Vagina (tissue), 2 donors: ENCODE measurements around the gene STK24. TPM values are rescaled to one million over a fixed set of nuclear protein-coding genes. Genes with fewer than 3 reads are reported as not detected.

Experiments
- DNase-seq, 2 donors: peaks; one replicate each; pipeline ENCODE4 v3.0.0-alpha.2; 2017; ENCODE audit errors: extremely low spot score in 2 of 2
- H3K27ac ChIP-seq: fragments of 200-600 bp; sonication (generic); one replicate; pipeline ENCODE4 v1.5.1; 2019
- H3K27me3 ChIP-seq: fragments of 200-600 bp; sonication (generic); one replicate; pipeline ENCODE4 v1.5.1; 2019
- H3K36me3 ChIP-seq, 2 donors: fragments of 200-600 bp; sonication (generic); one replicate each; pipeline ENCODE4 v1.5.1; 2017 to 2019
- H3K4me1 ChIP-seq: fragments of 200-600 bp; sonication (generic); one replicate; pipeline ENCODE4 v1.5.1; 2019
- H3K4me3 ChIP-seq, 2 donors: fragments of 200-600 bp; sonication (generic); 1 replicate in 1 of 2; 2 replicates in 1 of 2; pipeline ENCODE4 v1.5.1; 2016 to 2019
- H3K9me3 ChIP-seq: fragments of 200-600 bp; sonication (generic); one replicate; pipeline ENCODE4 v1.5.1; 2019
- CTCF ChIP-seq, 3 experiments: fragments of 450-650 bp in 2 of 3; fragments of 200-600 bp in 1 of 3; sonication (generic) in 1 of 3; IDR thresholded peaks; one replicate each; pipeline ENCODE4 v1.5.1; 2017 to 2019; ENCODE audit warnings: antibody characterized with exemption in 3 of 3, mild to moderate bottlenecking in 2 of 3, moderate library complexity in 2 of 3
- POLR2A ChIP-seq, 2 donors: fragments of 450-650 bp; IDR thresholded peaks; one replicate each; pipeline ENCODE4 v1.6.1; 2017; ENCODE audit warnings: antibody characterized with exemption in 2 of 2, mild to moderate bottlenecking in 2 of 2, moderate library complexity in 2 of 2
- POLR2AphosphoS5 ChIP-seq, 2 donors: sonication (generic); formaldehyde crosslinking; IDR thresholded peaks; one replicate each; pipeline ENCODE4 v1.9.0; 2017; ENCODE audit warnings: antibody characterized with exemption in 2 of 2, mild to moderate bottlenecking in 2 of 2, low read depth in 1 of 2; ENCODE audit not compliant: insufficient read depth in 1 of 2
- intact Hi-C: fragments of 100-400 bp; cut with DNase I; formaldehyde crosslinking; loops from one replicate; pipeline ENCODE4 v1.15.1; 2023
- total RNA-seq: library from RNA; depleted of rRNA; stranded (reverse); fragments of >200 nt; gene quantifications from one replicate; pipeline ENCODE4 v1.2.3, GENCODE V29; 2016

The STK24 gene
- total RNA-seq, 1 donor from 2014 or later = 82.5 TPM

DNA sequence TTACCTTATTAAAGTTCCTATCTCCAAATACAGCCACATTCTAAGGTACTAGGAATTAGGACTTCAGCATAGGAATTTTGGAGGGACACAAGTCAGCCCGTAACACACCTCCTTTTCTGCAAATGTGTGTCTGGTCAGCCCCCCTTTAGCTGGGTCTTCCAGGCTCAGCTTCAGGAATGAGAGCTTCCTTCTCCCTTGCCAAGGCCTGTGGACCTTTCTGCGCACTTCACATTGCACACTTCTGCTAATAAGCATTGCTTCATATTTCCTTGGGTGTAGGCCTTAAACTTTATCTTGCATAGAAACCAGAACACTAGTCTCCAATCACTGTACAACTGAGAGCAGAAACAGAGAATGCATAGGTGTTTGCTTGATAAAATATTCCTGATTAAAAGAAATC, 4.5 kb upstream of the STK24 start:
- Histone ChIP-seq H3K27me3 (no peaks in the 10 kb centered on the region), H3K36me3 (no peaks in the 10 kb centered on the region), H3K27ac (no peak overlapping the region), H3K4me3 (no peak overlapping the region), H3K9me3 (no peaks in the 10 kb centered on the region), H3K4me1 (peaks cover 35% of the 10 kb centered on the region)
- DNase-seq = no peak
- intact Hi-C loops = no loop called here
- no peak for TF ChIP-seq POLR2A (IDR thresholded peaks at IDR 0.05)
- TF ChIP-seq CTCF (IDR thresholded peaks at IDR 0.05) = no peak
- TF ChIP-seq POLR2AphosphoS5 (IDR thresholded peaks at IDR 0.05; ENCODE audit: insufficient read depth in 1 of 2, low read depth in 1 of 2) = no peak

DNA sequence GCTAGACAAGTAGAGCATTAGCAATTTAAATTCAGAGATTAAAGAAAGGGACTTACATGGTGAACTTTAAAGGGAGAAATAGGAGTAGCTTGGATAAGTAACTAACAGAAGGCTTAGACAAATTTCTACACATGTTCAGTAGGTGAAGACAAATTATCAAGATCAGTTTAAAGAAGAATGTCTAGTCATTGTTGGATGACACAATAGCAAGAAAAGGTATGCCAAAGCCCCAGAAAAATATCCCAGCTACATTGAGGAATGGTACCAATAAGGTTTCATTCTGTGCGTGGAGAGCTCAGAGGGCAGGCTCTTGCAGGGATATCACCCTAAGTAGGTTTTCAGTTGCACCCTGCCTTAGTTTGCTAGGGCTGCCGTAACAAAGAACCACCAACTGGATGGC, 3.5 kb upstream of the STK24 start:
- intact Hi-C loops = no loop called here
- Histone ChIP-seq H3K36me3 (no peaks in the 10 kb centered on the region), H3K9me3 (no peaks in the 10 kb centered on the region), H3K27ac (no peak overlapping the region), H3K27me3 (no peaks in the 10 kb centered on the region), H3K4me3 (no peak overlapping the region), H3K4me1 (peaks cover 31% of the 10 kb centered on the region)
- TF ChIP-seq CTCF (IDR thresholded peaks at IDR 0.05) = no peak
- no peak for TF ChIP-seq POLR2AphosphoS5 (IDR thresholded peaks at IDR 0.05; ENCODE audit: insufficient read depth in 1 of 2, low read depth in 1 of 2)
- TF ChIP-seq POLR2A (IDR thresholded peaks at IDR 0.05) = no peak
- no peak for DNase-seq

DNA sequence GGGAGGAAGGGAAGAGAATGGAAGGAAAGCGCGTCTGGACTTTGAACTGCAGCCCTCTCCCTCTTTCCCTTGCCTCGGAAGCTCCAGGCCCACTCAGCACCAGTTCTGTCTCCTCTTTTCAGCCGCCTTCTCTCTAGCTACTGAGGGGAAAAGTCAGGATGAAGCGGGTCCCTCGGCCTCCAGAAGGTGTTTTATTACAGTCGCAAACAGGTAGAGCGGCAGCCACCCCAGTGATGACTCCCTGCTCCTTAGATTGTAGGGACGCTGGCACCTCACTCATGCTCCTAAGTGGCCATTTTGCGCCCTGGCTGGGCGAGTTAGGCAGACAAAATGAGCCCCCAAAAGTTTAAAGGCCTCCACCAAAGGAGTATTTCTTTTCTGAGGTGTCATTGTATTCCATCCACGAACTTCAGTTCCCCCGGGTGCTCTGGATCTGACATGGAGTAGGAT, 954 bp upstream of the STK24 start:
- Histone ChIP-seq H3K4me1 (peaks cover 46% of the 10 kb centered on the region), H3K36me3 (no peaks in the 10 kb centered on the region), H3K27ac (peak overlapping the region; percentile 93), H3K4me3 (peak overlapping the region; percentile 52 to 59), H3K9me3 (no peaks in the 10 kb centered on the region), H3K27me3 (no peaks in the 10 kb centered on the region)
- intact Hi-C loops = loop anchor here (5.0 to 10.0 kb wide), 2 partner anchors 93 to 126 kb away; no protein-coding TSS in a partner anchor
- TF ChIP-seq POLR2AphosphoS5 (IDR thresholded peaks at IDR 0.05; ENCODE audit: insufficient read depth in 1 of 2, low read depth in 1 of 2) = no peak
- TF ChIP-seq CTCF (IDR thresholded peaks at IDR 0.05) = no peak
- no peak for TF ChIP-seq POLR2A (IDR thresholded peaks at IDR 0.05)
- no peak for DNase-seq

- no peak for DNase-seq
- Histone ChIP-seq H3K4me1 (peaks cover 51% of the 10 kb centered on the region), H3K9me3 (no peaks in the 10 kb centered on the region), H3K4me3 (peak overlapping the region; percentile 59 to 82), H3K27ac (peak overlapping the region; percentile 99), H3K27me3 (no peaks in the 10 kb centered on the region), H3K36me3 (no peaks in the 10 kb centered on the region)
- TF ChIP-seq POLR2A (IDR thresholded peaks at IDR 0.05) = no peak
- no peak for TF ChIP-seq POLR2AphosphoS5 (IDR thresholded peaks at IDR 0.05; ENCODE audit: insufficient read depth in 1 of 2, low read depth in 1 of 2)
- TF ChIP-seq CTCF (IDR thresholded peaks at IDR 0.05) = no peak
- intact Hi-C loops = loop anchor here (5.0 to 10.0 kb wide), 2 partner anchors 92 to 124 kb away; no protein-coding TSS in a partner anchor
Observed at GRCh38 chr13:98576200-98576945, 534 bp downstream of the STK24 start.

DNA sequence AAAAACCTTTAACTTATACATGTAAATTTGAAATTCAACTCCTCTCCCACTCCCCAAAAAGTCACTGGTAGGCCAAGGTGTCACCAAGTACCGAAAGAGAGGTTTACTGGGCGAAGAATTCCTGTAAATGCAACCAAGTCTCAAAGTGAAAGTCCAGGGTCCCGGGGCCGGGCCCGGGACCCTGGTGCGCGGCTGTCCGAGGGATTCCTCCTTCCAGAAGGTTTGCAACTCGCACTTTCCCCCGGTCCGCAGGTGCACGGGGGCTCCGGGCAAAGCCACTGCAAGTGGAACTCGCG, 1.1 kb downstream of the STK24 start:
- TF ChIP-seq POLR2AphosphoS5 (IDR thresholded peaks at IDR 0.05; ENCODE audit: insufficient read depth in 1 of 2, low read depth in 1 of 2) (peak in 1 of 2 donors; percentile 34), CTCF (IDR thresholded peaks at IDR 0.05) (no peak), POLR2A (IDR thresholded peaks at IDR 0.05) (no peak)
- Histone ChIP-seq H3K36me3 (no peaks in the 10 kb centered on the region), H3K4me1 (peaks cover 56% of the 10 kb centered on the region), H3K27ac (peak overlapping the region; percentile 99), H3K27me3 (no peaks in the 10 kb centered on the region), H3K9me3 (no peaks in the 10 kb centered on the region), H3K4me3 (peak overlapping the region; percentile 59 to 82)
- DNase-seq = no peak
- intact Hi-C loops = loop anchor here (5.0 to 10.0 kb wide), 2 partner anchors 91 to 124 kb away; no protein-coding TSS in a partner anchor
